GM23338 (cell line): ENCODE measurements around the gene TRPM3. TPM values are rescaled to one million over a fixed set of nuclear protein-coding genes. Genes with fewer than 3 reads are reported as not detected.

Experiments
- ATAC-seq: fragments of 200-7000 bp; cut with Tn5 transposase; 3 replicates; pipeline ENCODE4 v1.9.1; 2020
- DNase-seq: peaks from one replicate; pipeline ENCODE4 v3.0.0-alpha.2; 2015; ENCODE audit warnings: low spot score
- H2AFZ ChIP-seq: fragments of 200-600 bp; sonication (generic); 2 replicates; pipeline ENCODE4 v1.8.0; 2016; ENCODE audit warnings: antibody characterized with exemption, mild to moderate bottlenecking, moderate library complexity
- H3F3A ChIP-seq: fragments of 200-600 bp; sonication (generic); replicated peaks from 2 replicates; pipeline ENCODE4 v1.8.0; 2017; ENCODE audit warnings: antibody characterized with exemption, mixed run types, low read depth
- H3K27ac ChIP-seq: fragments of 200-600 bp; sonication (generic); 2 replicates; pipeline ENCODE4 v1.6.1; 2016; ENCODE audit warnings: low read depth
- H3K27me3 ChIP-seq: fragments of 200-600 bp; sonication (generic); 2 replicates; pipeline ENCODE4 v1.8.0; 2016; ENCODE audit warnings: mild to moderate bottlenecking, mixed run types, moderate library complexity; ENCODE audit not compliant: insufficient read depth
- H3K36me3 ChIP-seq: fragments of 200-600 bp; sonication (generic); 2 replicates; pipeline ENCODE4 v1.8.0; 2016; ENCODE audit warnings: mild to moderate bottlenecking; ENCODE audit not compliant: insufficient read depth
- H3K4me1 ChIP-seq: fragments of 200-600 bp; sonication (generic); 2 replicates; pipeline ENCODE4 v1.8.0; 2016; ENCODE audit warnings: mild to moderate bottlenecking, moderate library complexity; ENCODE audit not compliant: insufficient read depth
- H3K4me2 ChIP-seq: fragments of 200-600 bp; sonication (generic); 2 replicates; pipeline ENCODE4 v1.7.1; 2017; ENCODE audit warnings: mixed run types
- H3K4me3 ChIP-seq: fragments of 200-600 bp; sonication (generic); 2 replicates; pipeline ENCODE4 v1.6.1; 2016; ENCODE audit warnings: mixed run types
- H3K79me2 ChIP-seq: fragments of 200-600 bp; sonication (generic); replicated peaks from 2 replicates; pipeline ENCODE4 v1.8.0; 2017; ENCODE audit warnings: mild to moderate bottlenecking; ENCODE audit not compliant: insufficient read depth
- H3K9me2 ChIP-seq: fragments of 200-600 bp; sonication (generic); 2 replicates; pipeline ENCODE4 v1.8.0; 2017; ENCODE audit not compliant: insufficient read depth
- H4K20me1 ChIP-seq: fragments of 200-600 bp; sonication (generic); replicated peaks from 2 replicates; pipeline ENCODE4 v1.8.0; 2017; ENCODE audit warnings: mild to moderate bottlenecking; ENCODE audit not compliant: insufficient read depth
- H3K27ac Mint-ChIP-seq: 2 replicates; pipeline ENCODE4 v1.8.0; 2020; ENCODE audit warnings: inconsistent platforms, mild to moderate bottlenecking, moderate library complexity, mixed read lengths
- H3K27me3 Mint-ChIP-seq: 3 replicates; pipeline ENCODE4 v1.8.0; 2022; ENCODE audit warnings: low read depth, mild to moderate bottlenecking, moderate library complexity, mixed read lengths, inconsistent platforms; ENCODE audit not compliant: insufficient read depth, poor library complexity
- H3K36me3 Mint-ChIP-seq: 3 replicates; pipeline ENCODE4 v1.8.0; 2021; ENCODE audit warnings: low read depth, mild to moderate bottlenecking, inconsistent platforms, moderate library complexity, mixed read lengths
- H3K4me1 Mint-ChIP-seq: 3 replicates; pipeline ENCODE4 v1.8.0; 2020; ENCODE audit warnings: mild to moderate bottlenecking, inconsistent platforms, mixed read lengths
- H3K4me3 Mint-ChIP-seq: 3 replicates; pipeline ENCODE4 v1.8.0; 2021; ENCODE audit warnings: moderate library complexity, mild to moderate bottlenecking, inconsistent platforms, mixed read lengths
- H3K9me3 Mint-ChIP-seq: 3 replicates; pipeline ENCODE4 v1.8.0; 2020; ENCODE audit warnings: moderate library complexity, mild to moderate bottlenecking, inconsistent platforms, mixed read lengths
- CREB1 ChIP-seq: fragments of 250-450 bp; sonication (Bioruptor Pico); IDR thresholded peaks from 2 replicates; pipeline ENCODE4 v1.5.0; 2020; ENCODE audit warnings: low read depth, mild to moderate bottlenecking, moderate library complexity
- CTCF ChIP-seq, 2 experiments: fragments of 200-600 bp in 1 of 2; sonication (generic) in 1 of 2; conservative IDR thresholded peaks; 2 replicates each; pipeline versions ENCODE4 v1.5.1 to v1.6.1; 2016 to 2017; ENCODE audit warnings: antibody characterized with exemption in 2 of 2, low read depth in 2 of 2, mild to moderate bottlenecking in 2 of 2, moderate library complexity in 1 of 2
- JUNB ChIP-seq: IDR thresholded peaks from one replicate; pipeline ENCODE4 v1.6.1; 2016; ENCODE audit warnings: antibody characterized with exemption; ENCODE audit not compliant: unreplicated experiment
- NANOG ChIP-seq: IDR thresholded peaks from 2 replicates; pipeline ENCODE4 v1.6.1; 2016; ENCODE audit warnings: antibody characterized with exemption, borderline replicate concordance
- POLR2AphosphoS5 ChIP-seq: IDR thresholded peaks from 2 replicates; pipeline ENCODE4 v1.6.1; 2016; ENCODE audit warnings: antibody characterized with exemption, low read depth
- REST ChIP-seq: IDR thresholded peaks from one replicate; pipeline ENCODE4 v1.6.1; 2018; ENCODE audit warnings: antibody characterized with exemption; ENCODE audit not compliant: unreplicated experiment
- ZNF114 ChIP-seq: fragments of 250-450 bp; sonication (Bioruptor Pico); IDR thresholded peaks from 2 replicates; pipeline ENCODE4 v1.5.0; 2020; ENCODE audit warnings: mild to moderate bottlenecking, moderate library complexity
- ZNF331 ChIP-seq: fragments of 250-450 bp; sonication (Bioruptor Pico); IDR thresholded peaks from 2 replicates; pipeline ENCODE4 v1.5.0; 2020; ENCODE audit warnings: low read depth, mild to moderate bottlenecking, moderate library complexity
- ZNF462 ChIP-seq: fragments of 250-450 bp; sonication (Bioruptor Pico); IDR thresholded peaks from 2 replicates; pipeline ENCODE4 v1.5.0; 2020; ENCODE audit warnings: mild to moderate bottlenecking, moderate library complexity
- polyA plus RNA-seq: library from polyadenylated mRNA; unstranded; fragments of >200 nt; fragmentation: Nextera tagmentation; extraction: Ambion mirVana; gene quantifications from 2 replicates; pipeline ENCODE4 v1.2.1, GENCODE V29; 2016
- total RNA-seq: library from RNA; depleted of rRNA; stranded (reverse); fragments of >200 nt; shearing (Covaris generic); gene quantifications from 2 replicates; pipeline ENCODE4 v1.2.3, GENCODE V29; 2014

TRPM3 gene
- total and polyA plus RNA-seq, 2 experiments from 2014 or later = 2.8 to 8.2 TPM

GRCh38 chr9:70600506-70600905, 520.9 kb downstream of the TRPM3 start:
- TF ChIP-seq CREB1 (CRISPR knock-in tag) (no peak), JUNB (no peak), NANOG (no peak), ZNF331 (CRISPR knock-in tag) (no peak), CTCF (conservative IDR thresholded peaks at IDR 0.05; ENCODE audit: low read depth in 2 of 2) (no peak)
- H3K27me3 Mint-ChIP-seq = peaks cover 2% of the 10 kb centered on the region
- Histone ChIP-seq H3K27ac (no peak overlapping the region), H3K9me2 (no peaks in the 10 kb centered on the region), H3K4me3 (no peak overlapping the region), H2AFZ (no peak overlapping the region), H3K27me3 (no peaks in the 10 kb centered on the region), H3K79me2 (no peaks in the 10 kb centered on the region), H4K20me1 (no peaks in the 10 kb centered on the region), H3K36me3 (no peaks in the 10 kb centered on the region), H3K4me1 (peaks cover 4% of the 10 kb centered on the region; the same call in 1 of the 2 replicates), H3K4me2 (no peak overlapping the region), H3F3A (0 out of 2 replicates have a peak, but pooled peaks cover 4% of the 10 kb centered on the region)
- H3K36me3 Mint-ChIP-seq = no peaks in the 10 kb centered on the region
- ATAC-seq (no peak; the same call in 2 of the 3 replicates), DNase-seq (no peak)
- H3K27ac Mint-ChIP-seq = no peak overlapping the region
- H3K4me1 Mint-ChIP-seq = peaks cover 18% of the 10 kb centered on the region
- no peaks in the 10 kb centered on the region for H3K9me3 Mint-ChIP-seq
- no peak overlapping the region for H3K4me3 Mint-ChIP-seq

- ATAC-seq = no peak
- no peak overlapping the region for H3K4me3 Mint-ChIP-seq
- TF ChIP-seq ZNF114 (CRISPR knock-in tag) (no peak), REST (no peak), CREB1 (CRISPR knock-in tag) (no peak), POLR2AphosphoS5 (no peak), ZNF331 (CRISPR knock-in tag) (no peak), ZNF462 (CRISPR knock-in tag) (no peak)
Measured at GRCh38 chr9:70597886-70598285, 523.5 kb downstream of the TRPM3 start.

More at GRCh38 chr9:70597886-70598285, 523.5 kb downstream of the TRPM3 start:
- DNase-seq = no peak
- Histone ChIP-seq H3K4me3 (no peak overlapping the region), H2AFZ (no peak overlapping the region), H3K9me2 (no peaks in the 10 kb centered on the region), H3K27ac (no peak overlapping the region), H3F3A (0 out of 2 replicates have a peak, but pooled peaks cover 2% of the 10 kb centered on the region), H3K36me3 (no peaks in the 10 kb centered on the region), H4K20me1 (no peaks in the 10 kb centered on the region), H3K4me2 (no peak overlapping the region), H3K4me1 (no peaks in the 10 kb centered on the region; the same call in 1 of the 2 replicates), H3K27me3 (no peaks in the 10 kb centered on the region), H3K79me2 (no peaks in the 10 kb centered on the region)
- peaks cover 2% of the 10 kb centered on the region for H3K27me3 Mint-ChIP-seq
- no peaks in the 10 kb centered on the region for H3K36me3 Mint-ChIP-seq
- H3K9me3 Mint-ChIP-seq = no peaks in the 10 kb centered on the region
- H3K4me1 Mint-ChIP-seq = peaks cover 14% of the 10 kb centered on the region
- H3K27ac Mint-ChIP-seq = no peak overlapping the region
